ENCODE measurements around the gene CDKN1B.
"Not testable (repeated sequence)": the region's sequence is repeated elsewhere in the genome, so short reads cannot be mapped to it uniquely, and the experiment has no call there.

DNA sequence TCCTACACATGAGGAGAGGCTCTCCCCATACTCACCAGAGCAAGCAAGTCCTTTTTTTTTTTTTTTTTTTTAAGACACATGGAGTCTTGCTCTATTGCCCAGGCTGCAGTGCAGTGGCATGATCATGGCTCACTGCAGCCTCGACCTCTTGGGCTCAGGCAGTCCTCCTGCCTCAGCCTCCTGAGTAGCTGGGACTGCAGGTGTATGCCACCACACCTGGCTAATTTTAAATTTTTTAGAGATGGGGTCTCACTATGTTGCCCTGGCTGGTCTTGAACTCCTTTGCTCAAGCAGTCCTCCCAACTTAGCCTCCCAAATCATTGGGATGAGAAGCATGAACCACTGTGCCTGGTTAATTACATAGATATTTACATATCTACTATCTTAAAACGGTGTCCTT, 21.0 kb downstream of the CDKN1B start:
- TF ChIP-seq ZNF431 (CRISPR knock-in tag; IDR thresholded peaks at IDR 0.05; ENCODE audit: borderline replicate concordance, low read depth); ATF3 (CRISPR knock-in tag; IDR thresholded peaks at IDR 0.05); GABPA (IDR thresholded peaks at IDR 0.05; ENCODE audit: low read depth, low read length); GABPA (CRISPR knock-in tag; IDR thresholded peaks at IDR 0.05; ENCODE audit: low read depth): not testable (repeated sequence)
- TF ChIP-seq, protein P1, sequence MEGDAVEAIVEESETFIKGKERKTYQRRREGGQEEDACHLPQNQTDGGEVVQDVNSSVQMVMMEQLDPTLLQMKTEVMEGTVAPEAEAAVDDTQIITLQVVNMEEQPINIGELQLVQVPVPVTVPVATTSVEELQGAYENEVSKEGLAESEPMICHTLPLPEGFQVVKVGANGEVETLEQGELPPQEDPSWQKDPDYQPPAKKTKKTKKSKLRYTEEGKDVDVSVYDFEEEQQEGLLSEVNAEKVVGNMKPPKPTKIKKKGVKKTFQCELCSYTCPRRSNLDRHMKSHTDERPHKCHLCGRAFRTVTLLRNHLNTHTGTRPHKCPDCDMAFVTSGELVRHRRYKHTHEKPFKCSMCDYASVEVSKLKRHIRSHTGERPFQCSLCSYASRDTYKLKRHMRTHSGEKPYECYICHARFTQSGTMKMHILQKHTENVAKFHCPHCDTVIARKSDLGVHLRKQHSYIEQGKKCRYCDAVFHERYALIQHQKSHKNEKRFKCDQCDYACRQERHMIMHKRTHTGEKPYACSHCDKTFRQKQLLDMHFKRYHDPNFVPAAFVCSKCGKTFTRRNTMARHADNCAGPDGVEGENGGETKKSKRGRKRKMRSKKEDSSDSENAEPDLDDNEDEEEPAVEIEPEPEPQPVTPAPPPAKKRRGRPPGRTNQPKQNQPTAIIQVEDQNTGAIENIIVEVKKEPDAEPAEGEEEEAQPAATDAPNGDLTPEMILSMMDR (CRISPR knock-in tag; IDR thresholded peaks at IDR 0.05): not testable (repeated sequence)
- TF ChIP-seq, protein P2, sequence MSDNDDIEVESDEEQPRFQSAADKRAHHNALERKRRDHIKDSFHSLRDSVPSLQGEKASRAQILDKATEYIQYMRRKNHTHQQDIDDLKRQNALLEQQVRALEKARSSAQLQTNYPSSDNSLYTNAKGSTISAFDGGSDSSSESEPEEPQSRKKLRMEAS (IDR thresholded peaks at IDR 0.05): not testable (repeated sequence)
